A172 (cell line): ENCODE measurements around the gene RNASEL. TPM values are rescaled to one million over a fixed set of nuclear protein-coding genes. Genes with fewer than 3 reads are reported as not detected.

Source experiments
- DNase-seq: peaks from one replicate; pipeline ENCODE4 v3.0.0-alpha.2; 2015; ENCODE audit warnings: low spot score
- total RNA-seq: library from RNA; depleted of rRNA; stranded (reverse); fragments of >200 nt; shearing (Covaris generic); gene quantifications from 2 replicates; pipeline ENCODE4 v1.2.3, GENCODE V29; 2014

RNASEL gene
- total RNA-seq, 1 experiment from 2014 or later: 16.7 TPM

GRCh38 chr1:182621906-182622305, 32.9 kb upstream of the RNASEL start:
- no peak for DNase-seq

- DNase-seq: no peak
These were observed 32.0 kb upstream of the RNASEL start for GRCh38 chr1:182620924-182621585.

GRCh38 chr1:182617734-182618351, 28.8 kb upstream of the RNASEL start:
- peak; percentile 62 for DNase-seq

- DNase-seq: no peak
These were observed 28.0 kb upstream of the RNASEL start for GRCh38 chr1:182617014-182617429.

GRCh38 chr1:182616130-182617013, 27.3 kb upstream of the RNASEL start:
- peak; percentile 92 for DNase-seq

- DNase-seq: peak; percentile 59
These were observed 26.5 kb upstream of the RNASEL start for GRCh38 chr1:182615468-182616129.

- peak; percentile 87 for DNase-seq
These were observed 25.9 kb upstream of the RNASEL start for GRCh38 chr1:182614796-182615454.

- no peak for DNase-seq
These were observed 22.7 kb upstream of the RNASEL start for GRCh38 chr1:182611787-182612186.

GRCh38 chr1:182611326-182611725, 22.3 kb upstream of the RNASEL start:
- DNase-seq: no peak

GRCh38 chr1:182610606-182611194, 21.6 kb upstream of the RNASEL start:
- no peak for DNase-seq

GRCh38 chr1:182608845-182609610, 20.0 kb upstream of the RNASEL start:
- DNase-seq: peak; percentile 41

- no peak for DNase-seq
These were observed 19.2 kb upstream of the RNASEL start for GRCh38 chr1:182608236-182608635.

GRCh38 chr1:182607566-182607965, 18.5 kb upstream of the RNASEL start:
- DNase-seq: no peak

GRCh38 chr1:182604175-182605164, 15.4 kb upstream of the RNASEL start, which contains the start of gene RGS16:
Gene RGS16 (minus strand): TSS chr1:182604389. CDS start chr1:182604259, 130 bp downstream.
- peak; percentile 81 for DNase-seq

GRCh38 chr1:182603646-182604174, 14.7 kb upstream of the RNASEL start:
- DNase-seq: peak; percentile 40

GRCh38 chr1:182602935-182603645, 14.0 kb upstream of the RNASEL start:
- DNase-seq: no peak

GRCh38 chr1:182601913-182602312, 12.9 kb upstream of the RNASEL start:
- DNase-seq: no peak

- peak; percentile 76 for DNase-seq
These were observed 12.3 kb upstream of the RNASEL start for GRCh38 chr1:182601416-182601786.
